ENCODE results near the gene KHK. TPM values are rescaled to one million over a fixed set of nuclear protein-coding genes. Genes with fewer than 3 reads are reported as not detected.

KHK gene
- total RNA-seq, 3 donors from 2014 or later: 6.3 to 14.7 (median 8.1) TPM

DNA sequence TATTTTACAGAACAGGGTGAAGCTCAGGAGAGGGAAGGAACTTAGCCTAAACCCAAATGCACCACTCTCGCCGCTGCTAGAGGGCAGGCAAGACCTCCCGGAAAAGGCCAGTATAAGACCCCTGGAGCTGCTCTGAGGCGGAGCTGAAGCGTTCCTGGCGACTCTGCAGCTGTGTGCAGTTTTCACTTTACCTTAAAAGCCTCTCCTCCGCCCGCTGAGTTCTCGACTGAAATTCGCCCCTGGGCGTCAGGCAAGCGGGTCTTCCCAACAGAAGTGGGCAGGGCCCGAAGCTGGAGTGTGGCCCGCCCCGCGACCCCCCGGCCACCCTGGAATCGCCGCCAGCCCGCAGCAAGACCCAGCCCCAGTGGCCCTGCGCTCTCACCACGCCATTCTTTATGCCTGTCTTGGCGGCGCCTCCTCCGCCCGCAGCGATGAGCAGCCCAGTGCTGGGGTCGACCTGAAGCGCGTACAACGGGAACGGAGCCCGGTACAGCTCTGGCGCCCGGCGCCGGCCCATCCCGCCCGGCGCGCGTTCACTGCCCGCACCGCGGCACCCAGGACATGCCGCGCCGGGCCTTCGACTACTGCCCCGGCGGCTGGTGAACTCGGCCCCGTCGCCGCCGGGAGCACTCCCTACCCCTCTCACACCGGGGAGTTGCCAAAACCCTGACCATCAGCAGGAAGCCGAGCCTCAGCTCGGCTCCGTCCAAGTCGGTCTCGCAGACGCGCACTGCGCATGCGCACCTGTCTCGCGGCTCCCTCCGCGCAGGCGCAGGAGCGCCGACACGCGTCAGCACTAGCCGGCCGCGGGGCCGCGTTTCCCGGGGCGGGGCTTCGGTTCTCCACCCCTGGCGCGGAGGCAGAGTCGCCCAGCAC is 47.6 kb downstream of the KHK start, which contains the start of gene PREB:
TSS of gene PREB (minus strand) at position 732 of the 876 bp plus-strand sequence. CDS start at position 517, 215 bp downstream.
- intact Hi-C loops (cut with DNase I, micrococcal nuclease): no loop called here

DNA sequence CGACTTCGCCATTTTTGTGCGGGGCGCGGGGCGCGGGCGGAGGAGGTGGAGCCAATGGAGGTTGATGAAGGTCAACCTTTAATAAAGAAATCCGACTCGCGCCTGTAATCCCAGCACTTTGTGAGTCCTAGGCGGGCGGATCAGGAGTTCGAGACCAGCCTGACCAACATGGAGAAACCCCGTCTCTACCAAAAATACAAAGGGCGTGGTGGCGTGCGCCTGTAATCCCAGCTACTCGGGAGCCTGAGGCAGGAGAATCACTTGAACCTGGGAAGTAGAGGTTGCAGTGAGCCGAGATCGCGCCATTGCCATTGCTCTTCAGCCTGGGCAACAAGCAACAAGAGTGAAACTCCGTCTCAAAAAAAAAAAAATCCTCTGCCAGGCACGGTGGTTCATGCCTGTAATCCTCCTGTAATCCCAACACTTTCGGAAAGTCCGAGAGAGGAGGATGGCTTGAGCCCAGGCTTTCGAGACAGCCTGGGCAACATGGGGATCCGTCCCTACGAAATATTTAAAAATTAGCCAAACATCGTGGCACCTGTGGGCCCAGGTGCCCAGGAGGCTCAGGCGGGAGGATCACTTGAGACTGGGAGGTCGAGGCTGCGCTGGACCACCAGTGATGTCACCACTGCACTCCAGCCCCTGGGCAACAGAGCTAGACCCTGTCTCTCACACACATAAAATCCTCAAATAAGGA is 48.4 kb downstream of the KHK start:
- ATAC-seq: no peak
- Histone ChIP-seq H3K4me1 (ENCODE audit: low read depth) (peaks cover 9% of the 10 kb centered on the region), H3K4me3 (no peak overlapping the region), H3K36me3 (ENCODE audit: low read depth) (no peaks in the 10 kb centered on the region), H3K9me3 (no peaks in the 10 kb centered on the region)
- TF ChIP-seq, protein P1, sequence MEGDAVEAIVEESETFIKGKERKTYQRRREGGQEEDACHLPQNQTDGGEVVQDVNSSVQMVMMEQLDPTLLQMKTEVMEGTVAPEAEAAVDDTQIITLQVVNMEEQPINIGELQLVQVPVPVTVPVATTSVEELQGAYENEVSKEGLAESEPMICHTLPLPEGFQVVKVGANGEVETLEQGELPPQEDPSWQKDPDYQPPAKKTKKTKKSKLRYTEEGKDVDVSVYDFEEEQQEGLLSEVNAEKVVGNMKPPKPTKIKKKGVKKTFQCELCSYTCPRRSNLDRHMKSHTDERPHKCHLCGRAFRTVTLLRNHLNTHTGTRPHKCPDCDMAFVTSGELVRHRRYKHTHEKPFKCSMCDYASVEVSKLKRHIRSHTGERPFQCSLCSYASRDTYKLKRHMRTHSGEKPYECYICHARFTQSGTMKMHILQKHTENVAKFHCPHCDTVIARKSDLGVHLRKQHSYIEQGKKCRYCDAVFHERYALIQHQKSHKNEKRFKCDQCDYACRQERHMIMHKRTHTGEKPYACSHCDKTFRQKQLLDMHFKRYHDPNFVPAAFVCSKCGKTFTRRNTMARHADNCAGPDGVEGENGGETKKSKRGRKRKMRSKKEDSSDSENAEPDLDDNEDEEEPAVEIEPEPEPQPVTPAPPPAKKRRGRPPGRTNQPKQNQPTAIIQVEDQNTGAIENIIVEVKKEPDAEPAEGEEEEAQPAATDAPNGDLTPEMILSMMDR (IDR thresholded peaks at IDR 0.05): no peak
- DNase-seq: no peak
- intact Hi-C loops (cut with DNase I, micrococcal nuclease): no loop called here

More for the DNA sequence above, 47.6 kb downstream of the KHK start, which contains the start of gene PREB:
- H3K36me3 ChIP-seq (ENCODE audit: low read depth): no peaks in the 10 kb centered on the region
- H3K4me1 ChIP-seq (ENCODE audit: low read depth): peaks cover 9% of the 10 kb centered on the region
- DNase-seq (peak; percentile 97 to 99 (median 98)), ATAC-seq (peak; percentile 97)
- TF ChIP-seq, protein P1 (IDR thresholded peaks at IDR 0.05): no peak
- H3K4me3 ChIP-seq: peak within 1 kb of the TSS; percentile 95
- no peaks in the 10 kb centered on the region for H3K9me3 ChIP-seq

DNA sequence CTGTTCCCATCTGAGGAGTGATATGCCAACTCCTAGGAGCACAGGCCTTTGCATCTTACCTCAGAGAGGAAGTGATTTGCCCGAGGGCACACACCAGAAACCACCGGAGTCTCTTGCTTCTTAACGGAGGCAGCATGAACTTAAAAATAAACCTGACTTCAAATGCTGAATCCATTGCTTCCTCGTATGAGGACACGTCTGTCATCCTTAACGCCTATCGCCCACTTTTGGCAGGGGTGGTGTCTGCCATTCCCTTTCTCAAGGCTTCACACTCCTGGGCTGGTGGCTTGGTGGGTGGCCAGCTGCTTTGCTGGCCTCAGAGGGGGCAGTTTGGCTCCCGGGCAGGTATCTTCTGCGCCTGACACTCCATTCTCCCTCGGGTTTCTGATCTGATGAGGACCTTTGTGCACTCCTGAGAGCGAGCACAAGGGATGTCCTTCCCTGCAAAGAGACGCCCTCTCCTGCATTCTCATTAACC is 48.9 kb downstream of the KHK start:
- ATAC-seq (no peak), DNase-seq (no peak)
- TF ChIP-seq, protein P1 (IDR thresholded peaks at IDR 0.05): no peak
- intact Hi-C loops (cut with DNase I, micrococcal nuclease): no loop called here
- peaks cover 9% of the 10 kb centered on the region for H3K4me1 ChIP-seq (ENCODE audit: low read depth)
- no peaks in the 10 kb centered on the region for H3K36me3 ChIP-seq (ENCODE audit: low read depth)
- H3K4me3 ChIP-seq: no peak overlapping the region
- no peaks in the 10 kb centered on the region for H3K9me3 ChIP-seq

- Histone ChIP-seq H3K36me3 (ENCODE audit: low read depth) (no peaks in the 10 kb centered on the region), H3K4me3 (no peak overlapping the region), H3K9me3 (no peaks in the 10 kb centered on the region), H3K4me1 (ENCODE audit: low read depth) (peaks cover 9% of the 10 kb centered on the region)
- ATAC-seq: no peak
- DNase-seq: no peak
- TF ChIP-seq, protein P1 (IDR thresholded peaks at IDR 0.05): no peak
- intact Hi-C loops (cut with DNase I, micrococcal nuclease): no loop called here
Measured at GRCh38 chr2:27136751-27137150, 50.2 kb downstream of the KHK start.

DNA sequence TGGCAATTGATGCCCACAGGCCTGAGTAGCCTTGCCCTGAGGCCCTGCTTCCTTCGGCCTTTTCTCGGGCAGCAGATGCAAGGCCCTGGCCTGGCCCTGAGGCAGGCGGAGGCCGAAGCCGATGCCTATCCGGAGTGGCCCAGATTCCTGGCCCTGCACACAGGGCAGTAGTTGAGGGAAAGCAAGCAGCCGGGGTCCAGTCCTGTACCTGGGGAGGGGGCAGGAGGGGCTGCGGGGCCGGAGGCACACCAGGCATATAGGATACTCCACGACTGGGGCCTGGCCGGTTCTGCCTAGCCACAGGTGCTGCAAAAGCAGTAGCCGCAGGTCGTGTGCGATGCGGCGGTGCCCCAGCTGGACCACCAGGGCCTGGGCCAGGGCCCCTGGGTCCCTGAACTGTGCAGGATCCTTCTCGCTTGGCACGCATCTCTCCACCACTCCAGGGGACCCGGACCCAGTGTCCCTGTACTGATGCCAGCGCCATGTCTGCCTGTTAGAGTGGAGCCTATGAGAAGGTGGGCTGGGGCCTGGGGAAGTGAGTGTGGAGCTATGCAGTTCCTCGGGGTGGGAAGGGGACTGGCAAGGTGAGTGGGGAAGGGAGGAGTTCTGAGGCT is 50.9 kb downstream of the KHK start:
- intact Hi-C loops (cut with DNase I, micrococcal nuclease): no loop called here
- Histone ChIP-seq H3K4me3 (no peak overlapping the region), H3K4me1 (ENCODE audit: low read depth) (peaks cover 9% of the 10 kb centered on the region), H3K9me3 (no peaks in the 10 kb centered on the region), H3K36me3 (ENCODE audit: low read depth) (no peaks in the 10 kb centered on the region)
- no peak for DNase-seq
- ATAC-seq: no peak
- TF ChIP-seq, protein P1 (IDR thresholded peaks at IDR 0.05): no peak
